ENCODE measurements around the gene GSTA3.
"Not testable (repeated sequence)": the region's sequence is repeated elsewhere in the genome, so short reads cannot be mapped to it uniquely, and the experiment has no call there.

Gene GSTA3

DNA sequence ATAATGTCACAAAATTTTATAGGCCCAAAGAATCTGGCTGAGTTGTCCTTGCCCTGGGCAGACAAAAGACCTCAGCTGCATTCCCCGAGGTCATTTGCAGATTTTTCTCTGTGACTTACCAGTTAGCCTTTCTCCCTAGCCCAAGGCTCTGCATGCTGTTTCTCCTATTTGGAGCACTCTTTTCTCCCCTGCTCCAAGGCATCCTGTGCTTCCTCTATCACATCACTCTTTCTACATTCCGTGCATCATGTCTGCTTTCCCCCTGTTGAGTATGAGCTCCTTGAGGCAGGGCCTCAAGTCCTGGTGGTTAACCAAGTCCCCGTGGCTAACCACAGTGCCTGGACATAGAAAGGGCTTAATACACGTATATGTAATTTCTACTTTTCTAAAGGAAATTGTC lies 593 bp upstream of the GSTA3 start:
- DNase-seq (ENCODE audit: low spot score), result no peak

DNA sequence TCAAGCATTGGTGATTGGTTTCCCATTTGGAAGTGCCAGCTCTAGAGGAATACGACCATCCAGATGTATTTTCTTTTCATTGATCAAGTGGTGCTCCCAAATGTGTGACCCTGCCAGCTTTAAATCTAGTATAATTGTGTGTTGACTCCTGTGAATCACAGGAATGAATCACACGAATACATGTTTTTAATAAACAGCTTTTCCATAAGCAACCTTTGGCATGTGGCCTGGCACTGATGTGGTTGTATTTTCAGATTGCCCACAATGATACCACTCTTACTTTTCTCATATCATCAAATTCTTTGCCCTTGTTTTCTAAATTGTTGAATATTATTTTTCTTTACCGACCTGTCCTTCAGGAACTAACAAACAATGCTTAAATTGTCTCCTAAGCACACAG lies 367 bp downstream of the GSTA3 start:
- DNase-seq (ENCODE audit: low spot score), result no peak

DNA sequence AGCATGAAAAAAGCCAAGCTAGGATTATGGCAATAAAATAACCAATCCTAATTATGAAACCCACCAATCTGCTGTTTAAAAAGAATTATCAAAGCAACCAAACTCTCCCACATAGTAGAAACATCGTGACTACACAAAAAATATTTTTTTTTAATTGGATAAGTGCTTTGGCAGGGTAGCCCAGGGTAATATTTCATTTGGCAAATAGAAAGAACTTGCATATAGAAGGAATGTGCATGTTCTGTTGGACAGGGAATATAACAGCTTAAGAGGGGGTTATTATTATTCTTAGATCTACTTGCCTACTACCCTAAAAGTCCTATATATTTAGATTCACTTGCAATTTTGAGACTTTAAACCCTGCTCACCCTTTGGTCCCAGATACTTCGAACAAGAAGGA lies 972 bp downstream of the GSTA3 start:
- no peak for DNase-seq (ENCODE audit: low spot score)

DNA sequence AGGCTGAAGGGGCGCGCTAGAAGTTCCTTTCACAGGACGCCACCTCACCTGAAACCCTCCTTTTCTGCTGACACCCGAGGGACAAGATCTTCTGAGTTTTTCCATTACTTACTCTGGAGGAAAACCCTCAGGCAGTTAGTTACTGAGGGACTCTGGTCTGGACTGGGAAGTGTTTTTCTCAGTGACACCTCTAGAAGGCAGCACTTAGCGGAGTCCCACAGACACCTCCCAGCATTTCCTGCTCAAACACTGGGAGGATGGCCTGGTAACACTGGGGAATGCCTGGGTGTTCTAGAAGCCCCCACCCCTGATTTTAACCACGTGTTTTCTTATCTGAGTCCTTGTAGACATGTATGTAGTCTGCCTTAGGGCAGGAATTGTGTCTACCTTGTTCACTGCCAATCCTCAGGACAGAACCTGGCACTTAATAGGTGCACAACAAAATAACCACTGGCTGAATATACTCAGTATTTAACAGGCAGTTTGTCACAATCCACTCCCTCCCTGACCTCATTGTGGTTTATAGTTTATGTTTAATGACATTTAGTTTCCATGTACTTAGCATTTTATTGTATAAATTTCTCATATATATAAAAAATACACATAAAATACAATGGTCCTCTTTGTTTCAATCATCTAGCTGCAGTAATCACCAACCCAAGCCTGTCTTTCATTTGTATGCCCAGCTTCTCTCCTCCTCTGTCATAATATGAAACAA lies 4.8 kb downstream of the GSTA3 start:
- DNase-seq (ENCODE audit: low spot score), result peak; percentile 15

DNA sequence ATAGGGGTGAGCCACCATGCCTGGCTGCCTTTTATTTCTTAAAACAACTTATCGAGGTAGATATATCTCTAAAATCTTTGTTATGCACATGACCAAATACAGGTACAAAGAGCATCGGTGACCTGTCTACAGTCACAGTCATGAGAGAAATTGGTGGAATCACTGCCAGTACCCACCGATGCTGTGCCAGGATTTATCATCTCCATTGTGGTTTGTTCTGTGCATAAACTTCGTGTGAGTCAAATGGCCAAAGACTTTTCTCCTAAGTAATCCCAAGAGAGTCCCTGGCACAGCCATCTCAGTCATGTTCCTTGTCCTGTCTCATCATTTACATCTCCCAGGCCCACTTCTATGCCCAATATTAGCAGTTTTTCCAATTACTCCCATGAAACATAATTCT lies 9.0 kb downstream of the GSTA3 start:
- no peak for DNase-seq (ENCODE audit: low spot score)

DNA sequence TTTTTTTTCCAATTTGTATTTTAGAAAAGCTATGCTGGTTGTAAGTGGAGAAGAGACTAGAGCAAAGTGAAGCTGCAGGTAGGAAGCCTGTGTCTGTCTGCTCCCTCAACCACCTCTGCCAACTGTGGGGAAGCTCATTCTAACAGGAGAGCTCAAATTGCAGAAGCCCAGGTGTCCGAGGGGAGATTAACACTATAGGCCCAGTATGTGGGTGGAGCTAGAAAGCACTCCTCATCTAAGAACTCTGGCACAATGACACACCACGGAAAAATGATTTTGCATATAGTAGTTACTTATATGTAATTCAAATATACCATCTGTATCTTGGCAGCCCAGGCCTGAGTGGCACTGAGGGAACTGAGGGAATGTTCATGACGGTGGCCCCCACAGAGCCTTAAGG lies 13.7 kb downstream of the GSTA3 start:
- DNase-seq (ENCODE audit: low spot score), result not testable (repeated sequence)

DNA sequence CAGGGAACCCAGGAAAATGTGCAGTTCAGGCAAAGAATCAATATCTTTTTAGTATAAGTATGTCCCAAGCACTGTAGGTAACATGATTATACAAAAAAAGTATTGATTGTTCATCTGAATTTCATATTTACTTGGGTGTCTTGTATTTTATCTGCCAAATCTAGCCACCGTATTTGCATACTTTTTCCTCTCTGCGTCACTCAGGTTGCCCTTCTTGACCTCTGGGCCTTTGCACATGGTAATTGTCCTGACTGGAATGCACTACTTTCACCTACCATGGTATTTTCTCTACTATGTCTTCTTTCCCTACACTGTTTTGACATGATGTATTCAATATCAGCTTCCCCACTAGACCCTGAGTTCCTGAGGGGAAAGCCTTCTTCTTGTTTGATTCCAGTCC lies 15.2 kb downstream of the GSTA3 start:
- no peak for DNase-seq (ENCODE audit: low spot score)

DNA sequence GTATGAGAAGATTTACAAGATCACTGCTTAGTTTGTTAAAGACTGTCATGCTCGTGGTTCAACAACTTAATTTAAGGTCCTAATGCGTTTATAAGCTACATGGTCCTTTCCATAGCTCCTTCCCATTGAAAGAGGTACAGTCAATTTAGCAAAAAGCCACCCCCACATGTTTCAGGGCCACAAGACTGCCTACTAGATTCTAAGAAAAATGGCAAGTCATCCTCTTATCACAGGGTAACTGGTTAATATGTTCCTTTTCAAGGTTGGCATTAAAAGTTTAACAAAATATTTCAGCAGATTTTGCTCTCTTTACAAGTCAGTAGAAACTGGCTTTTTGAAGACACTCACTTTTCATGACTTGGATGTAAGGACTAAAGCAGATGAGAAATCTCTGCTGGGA lies 15.7 kb downstream of the GSTA3 start:
- no peak for DNase-seq (ENCODE audit: low spot score)

DNA sequence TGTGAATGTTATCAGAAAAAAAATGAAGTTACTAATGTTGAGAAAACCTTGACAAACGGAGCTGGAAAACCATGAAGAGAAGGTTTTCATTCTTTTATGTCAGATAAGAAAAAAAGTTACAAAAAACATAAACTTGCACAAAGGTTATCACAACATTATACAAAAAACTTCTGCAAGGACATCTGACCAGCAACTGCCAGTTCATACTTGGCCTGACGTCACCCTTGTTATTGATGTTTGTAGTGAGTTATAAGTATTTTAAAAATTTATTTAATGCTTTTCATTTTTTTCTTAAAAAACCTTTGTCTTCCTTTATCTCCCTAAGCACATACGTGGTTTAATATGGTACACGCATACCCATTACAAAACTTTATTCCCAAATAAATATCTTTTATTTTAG lies 16.3 kb downstream of the GSTA3 start:
- no peak for DNase-seq (ENCODE audit: low spot score)

DNA sequence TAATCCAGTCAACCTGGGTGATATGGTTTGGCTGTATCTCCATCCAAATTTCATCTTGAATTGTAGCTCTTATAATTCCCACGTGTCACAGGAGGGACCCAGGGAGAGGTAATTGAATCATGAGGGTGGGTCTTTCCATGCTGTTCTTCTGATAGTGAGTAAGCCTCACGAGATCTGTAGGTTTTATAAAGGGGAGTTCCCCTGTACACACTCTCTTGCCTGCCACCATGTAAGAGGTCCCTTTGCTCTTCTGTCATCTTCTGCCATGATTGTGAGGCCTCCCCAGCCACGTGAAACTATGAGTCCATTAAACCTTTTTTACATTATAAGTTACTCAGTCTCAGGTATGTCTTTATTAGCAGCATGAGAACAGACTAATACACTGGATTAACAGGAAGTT lies 19.5 kb downstream of the GSTA3 start:
- DNase-seq (ENCODE audit: low spot score), result no peak

DNA sequence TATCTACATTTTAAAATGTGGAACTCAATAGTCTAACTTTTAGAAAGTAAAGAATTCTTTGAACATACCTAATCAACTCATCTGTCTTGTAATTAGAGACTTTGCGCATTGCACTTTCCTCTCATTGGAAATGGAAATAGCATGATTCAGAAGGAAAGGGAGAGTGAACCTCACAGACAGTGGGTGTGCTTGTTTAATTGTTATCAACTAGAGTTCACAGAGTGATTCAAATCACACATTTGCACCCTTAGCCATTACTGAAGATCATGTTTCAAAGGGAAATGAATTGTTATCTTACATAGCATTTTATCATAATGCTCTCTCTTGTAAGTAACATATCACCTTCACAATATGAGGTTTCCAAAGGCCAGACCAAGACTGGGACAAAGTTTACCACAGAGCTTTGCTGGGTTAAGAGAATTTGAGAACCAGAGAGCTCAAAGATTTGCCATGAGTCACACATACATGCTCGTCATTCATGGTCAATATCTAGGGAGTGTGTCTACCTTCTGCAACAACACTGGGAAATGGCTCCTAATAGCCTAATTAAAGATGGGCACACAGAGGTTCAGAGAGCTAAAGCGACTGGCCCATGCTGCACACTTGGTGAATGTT lies 21.5 kb downstream of the GSTA3 start:
- DNase-seq (ENCODE audit: low spot score), result no peak

DNA sequence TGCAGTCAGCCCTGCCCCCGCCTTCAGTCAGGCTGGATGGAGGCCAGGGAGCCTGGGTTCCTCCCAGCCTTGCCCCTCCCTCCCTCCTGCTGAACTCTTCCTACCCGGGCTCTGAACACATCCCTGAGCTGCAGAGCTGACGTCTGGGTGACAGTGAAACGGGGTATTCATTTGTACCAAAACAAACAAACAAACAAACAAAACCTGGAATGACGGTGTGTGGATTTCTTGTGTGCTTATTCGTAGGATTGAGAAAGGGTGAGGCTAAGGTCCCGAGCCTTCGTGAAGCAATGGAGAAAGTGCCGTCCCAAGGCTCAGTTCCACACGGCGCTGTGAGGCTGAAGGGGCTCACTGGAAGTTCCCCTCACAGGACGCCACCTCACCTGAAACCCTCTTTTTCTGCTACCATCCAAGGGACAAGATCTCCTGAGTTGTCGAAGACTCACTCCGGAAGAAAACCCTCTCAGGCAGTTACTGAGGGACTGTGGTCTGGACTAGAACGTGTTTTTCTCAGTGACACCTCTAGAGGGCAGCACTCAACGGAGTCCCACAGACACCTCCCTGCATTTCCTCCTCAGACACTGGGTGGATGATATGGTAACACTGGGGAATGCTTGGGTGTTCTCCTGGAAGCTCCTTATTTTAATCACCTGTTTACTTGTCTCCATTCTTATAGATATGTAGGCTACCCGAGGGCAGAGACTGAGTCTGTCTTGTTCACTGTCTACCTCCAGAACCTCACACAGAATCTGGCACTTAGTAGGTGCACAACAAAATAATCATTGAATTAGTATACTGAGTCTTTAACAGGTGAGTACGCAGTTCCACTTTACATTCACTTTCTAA lies 27.3 kb downstream of the GSTA3 start:
- peak; percentile 80 for DNase-seq (ENCODE audit: low spot score)

DNA sequence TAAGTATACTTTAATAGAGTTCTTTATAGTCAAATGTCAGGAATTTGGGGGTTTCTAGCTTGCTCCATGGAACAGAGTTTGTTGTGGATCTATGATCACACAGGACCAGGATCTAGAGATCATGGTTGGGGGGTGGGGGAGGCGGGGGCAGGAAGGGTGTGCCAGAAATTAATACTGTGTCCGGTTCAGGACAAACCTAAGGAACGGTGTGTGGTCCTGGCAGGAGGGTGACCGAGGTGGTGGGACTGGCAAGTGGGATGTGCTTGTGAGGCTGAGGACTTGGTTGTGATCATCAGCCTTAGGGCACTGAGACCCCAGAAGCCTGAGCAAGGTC lies 27.9 kb downstream of the GSTA3 start:
- no peak for DNase-seq (ENCODE audit: low spot score)

DNA sequence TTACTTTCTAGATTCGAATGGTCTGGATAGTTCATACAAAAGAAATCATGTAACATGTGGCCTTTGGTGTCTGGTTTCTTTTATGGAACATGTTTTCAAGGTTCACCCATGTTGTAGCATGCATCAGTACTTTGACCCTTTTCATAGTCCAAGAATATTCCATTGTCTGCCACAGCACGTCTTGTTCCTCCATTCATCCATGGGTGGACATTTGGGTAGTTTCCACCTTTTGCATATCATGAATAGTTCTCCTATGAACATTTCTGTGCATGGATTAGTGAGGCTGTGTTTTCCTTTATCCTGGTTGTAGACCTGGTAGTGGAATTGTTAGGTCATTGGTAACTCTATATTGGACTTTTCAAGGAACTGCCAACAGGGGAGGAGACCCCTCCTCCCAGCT lies 31.7 kb downstream of the GSTA3 start:
- no peak for DNase-seq (ENCODE audit: low spot score)

DNA sequence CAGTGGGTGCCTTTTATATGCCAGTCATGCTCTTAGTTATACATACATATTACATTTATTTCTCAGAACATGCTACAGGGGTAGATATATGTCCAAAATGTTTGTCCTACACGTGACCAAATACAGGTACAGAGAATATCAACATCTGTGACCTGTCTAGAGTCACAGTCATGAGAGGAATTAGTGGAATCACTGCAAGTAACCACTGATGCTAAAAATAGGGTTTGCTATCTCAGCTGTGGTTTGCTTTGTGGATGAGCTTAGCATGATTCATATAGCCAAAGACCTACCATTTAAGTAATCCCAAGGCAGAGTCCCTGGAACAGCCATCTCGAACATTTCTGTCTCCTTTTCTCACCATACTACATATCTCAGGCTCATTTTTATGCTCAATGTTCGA lies 32.3 kb downstream of the GSTA3 start:
- DNase-seq (ENCODE audit: low spot score), result no peak

DNA sequence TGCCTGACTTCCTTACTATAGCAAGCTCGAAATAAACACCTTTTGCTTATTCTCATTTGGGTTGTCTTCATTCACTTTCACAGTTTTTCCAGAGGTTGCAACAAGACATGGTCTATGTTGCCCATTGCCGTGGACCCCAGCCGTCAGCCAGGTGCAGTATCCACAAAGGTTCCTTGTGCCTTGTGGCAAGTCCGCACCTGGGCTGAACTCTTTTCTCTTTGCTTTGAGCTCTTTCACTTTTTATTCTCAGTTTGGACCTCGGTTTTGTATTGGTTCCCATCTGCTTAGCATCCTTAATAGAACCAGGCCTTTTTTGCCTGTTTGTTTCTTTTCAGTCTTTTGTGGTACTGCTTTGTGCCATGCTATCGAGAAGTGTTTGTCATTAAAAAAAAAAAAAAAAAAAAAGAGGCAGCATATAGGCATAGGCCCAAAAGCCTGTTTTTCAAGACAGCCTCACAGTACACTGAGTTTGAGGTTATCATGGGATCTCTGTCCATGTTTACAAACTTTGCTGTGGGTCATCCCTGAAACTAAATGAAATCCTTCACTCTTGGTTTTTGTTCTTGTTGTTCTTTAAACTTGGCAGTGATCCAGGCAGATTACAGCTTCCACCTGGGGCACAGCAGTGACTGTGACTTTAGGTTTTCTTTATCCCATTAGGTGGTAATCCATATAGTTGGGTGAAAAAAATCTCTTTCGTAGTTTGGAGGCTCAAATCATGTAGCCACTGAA lies 33.3 kb downstream of the GSTA3 start:
- DNase-seq (ENCODE audit: low spot score), result no peak

DNA sequence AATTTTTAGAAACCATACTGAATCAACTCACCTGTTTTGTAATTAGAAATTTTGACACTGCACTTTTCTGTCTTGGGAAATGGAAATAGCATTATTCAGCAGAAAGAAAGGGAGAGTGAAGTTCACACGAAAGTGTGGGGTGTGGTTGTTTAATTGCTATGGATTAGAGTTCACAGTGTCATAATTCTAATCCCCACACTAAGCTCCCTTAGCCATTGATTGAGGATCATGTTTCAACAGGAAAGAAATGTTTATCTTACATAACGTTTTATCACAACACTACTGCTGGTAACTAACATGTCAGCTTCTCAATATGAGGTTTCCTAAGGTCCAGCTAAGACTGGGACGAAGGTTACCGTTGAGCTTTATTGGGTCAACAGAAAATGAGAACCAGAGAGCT lies 37.5 kb downstream of the GSTA3 start:
- no peak for DNase-seq (ENCODE audit: low spot score)

DNA sequence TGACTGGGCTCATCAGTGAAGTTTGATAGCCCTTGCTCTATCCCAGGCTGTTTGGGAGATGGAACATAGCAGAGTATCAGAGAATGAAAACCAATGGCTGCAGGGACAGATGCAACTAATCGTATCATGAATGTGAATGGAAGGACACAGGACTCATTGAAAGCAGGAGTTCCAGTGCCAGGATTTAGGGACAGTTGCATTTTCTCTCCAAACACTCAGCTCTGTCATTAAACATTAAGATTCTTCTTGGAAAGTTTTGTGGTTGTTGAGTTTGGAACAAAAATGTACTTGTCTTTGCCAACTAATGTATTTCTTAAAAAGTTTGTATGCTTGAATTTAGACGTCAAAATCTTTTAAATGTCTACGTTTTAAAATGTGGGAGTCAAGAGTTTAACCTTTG lies 37.9 kb downstream of the GSTA3 start:
- no peak for DNase-seq (ENCODE audit: low spot score)

DNA sequence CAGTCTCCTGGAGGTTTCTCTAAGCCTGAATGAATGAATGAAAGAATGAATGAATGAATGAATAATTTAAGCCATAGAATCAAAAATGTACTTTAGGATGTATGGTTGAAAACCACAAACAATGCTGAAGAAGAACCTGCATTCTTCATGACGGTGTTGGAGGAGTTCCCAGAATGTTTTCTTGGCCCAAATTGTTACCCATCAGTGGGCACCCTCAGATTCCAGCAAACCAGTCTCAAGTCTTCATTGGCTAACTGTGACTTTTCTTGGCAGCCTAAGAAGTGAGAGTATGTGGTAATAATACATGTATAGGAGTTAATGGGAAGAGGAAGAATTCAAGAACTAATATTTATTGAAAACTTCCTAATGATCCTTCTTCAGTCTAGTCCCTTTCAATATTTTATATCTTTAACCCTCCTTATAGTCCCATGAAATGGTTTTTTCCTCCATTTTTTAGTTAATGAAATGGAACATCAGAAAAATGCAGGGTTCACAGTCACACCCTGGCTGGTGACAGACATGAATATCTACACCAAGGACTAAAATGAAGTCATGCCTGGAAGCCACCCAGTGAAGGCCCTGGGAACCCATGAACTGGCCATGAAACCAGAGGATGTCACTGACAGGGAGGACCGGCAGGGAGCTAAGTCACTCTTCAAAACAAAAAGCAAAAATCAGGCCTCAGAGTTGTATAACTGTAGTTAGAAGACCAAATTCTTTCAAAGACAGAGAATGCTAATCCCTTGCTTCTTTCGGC lies 39.0 kb downstream of the GSTA3 start:
- DNase-seq (ENCODE audit: low spot score), result not testable (repeated sequence)

DNA sequence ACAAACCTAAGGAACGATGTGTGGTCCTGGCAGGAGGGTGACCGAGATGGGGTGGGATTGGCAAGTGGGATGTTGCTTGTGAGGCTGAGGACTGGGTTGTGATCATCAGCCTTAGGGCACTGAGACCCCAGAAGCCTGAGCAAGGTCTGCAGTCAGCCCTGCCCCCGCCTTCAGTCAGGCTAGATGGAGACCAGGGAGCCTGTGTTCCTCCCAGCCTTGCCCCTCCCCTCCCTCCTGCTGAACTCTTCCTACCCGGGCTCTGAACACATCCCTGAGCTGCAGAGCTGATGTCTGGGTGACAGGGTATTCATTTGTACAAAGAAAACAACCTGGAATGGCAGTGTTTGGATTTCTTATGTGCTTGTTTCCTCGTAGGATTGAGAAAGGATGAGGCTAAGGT lies 40.6 kb downstream of the GSTA3 start:
- not testable (repeated sequence) for DNase-seq (ENCODE audit: low spot score)

DNA sequence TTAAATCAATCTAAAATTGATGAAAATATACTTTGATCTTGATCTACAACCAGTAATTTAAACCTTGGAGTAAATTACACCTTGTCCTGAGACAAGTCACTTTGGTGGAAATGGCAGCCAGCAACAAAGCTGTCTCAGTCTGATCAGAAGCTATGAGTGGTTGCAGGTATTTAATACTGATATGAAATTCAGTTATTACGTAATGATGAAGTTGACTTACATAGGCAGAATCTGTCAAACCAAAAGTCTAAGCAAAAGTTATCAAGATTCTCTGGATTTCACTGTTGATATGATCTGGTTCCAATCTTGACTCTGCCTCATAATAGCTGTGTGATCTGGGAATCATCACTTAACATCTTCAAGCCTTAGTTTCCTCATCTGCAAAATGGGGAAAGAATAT lies 41.3 kb downstream of the GSTA3 start:
- no peak for DNase-seq (ENCODE audit: low spot score)

DNA sequence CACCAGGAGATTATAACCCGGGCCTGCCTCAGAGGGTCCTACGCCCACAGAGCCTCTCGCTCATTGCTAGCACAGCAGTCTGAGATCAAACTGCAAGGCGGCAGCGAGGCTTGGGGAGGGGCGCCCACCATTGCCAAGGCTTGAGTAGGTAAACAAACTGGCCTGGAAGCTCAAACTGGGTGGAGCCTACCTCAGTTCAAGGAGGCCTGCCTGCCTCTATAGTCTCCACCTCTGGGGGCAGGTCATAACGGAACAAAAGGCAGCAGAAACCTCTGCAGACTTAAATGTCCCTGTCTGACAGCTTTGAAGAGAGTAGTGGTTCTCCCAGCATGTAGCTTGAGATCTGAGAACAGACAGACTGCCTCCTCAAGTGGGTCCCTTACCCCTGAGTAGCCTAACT lies 48.3 kb downstream of the GSTA3 start:
- not testable (repeated sequence) for DNase-seq (ENCODE audit: low spot score)
